Suprapubic skin (tissue), 4 donors: ENCODE measurements around the gene PPP1R10. TPM values are rescaled to one million over a fixed set of nuclear protein-coding genes. Genes with fewer than 3 reads are reported as not detected.

ENCODE experiments used
- DNase-seq, 2 donors: peaks; one replicate each; pipeline ENCODE4 v3.0.0-alpha.2; 2019; ENCODE audit warnings: low spot score in 2 of 2
- H3K27ac ChIP-seq: fragments of 200-600 bp; sonication (generic); one replicate; pipeline ENCODE4 v1.5.1; 2019
- H3K27me3 ChIP-seq: fragments of 200-600 bp; sonication (generic); one replicate; pipeline ENCODE4 v1.5.1; 2019
- H3K36me3 ChIP-seq: fragments of 200-600 bp; sonication (generic); one replicate; pipeline ENCODE4 v1.5.1; 2019
- H3K4me1 ChIP-seq: fragments of 200-600 bp; sonication (generic); one replicate; pipeline ENCODE4 v1.5.1; 2019
- H3K4me3 ChIP-seq: fragments of 200-600 bp; sonication (generic); one replicate; pipeline ENCODE4 v1.5.1; 2019; ENCODE audit warnings: mild to moderate bottlenecking
- H3K9me3 ChIP-seq: fragments of 200-600 bp; sonication (generic); one replicate; pipeline ENCODE4 v1.5.1; 2019
- EP300 ChIP-seq: sonication (generic); formaldehyde crosslinking; IDR thresholded peaks from one replicate; pipeline ENCODE4 v1.6.1; 2017; ENCODE audit warnings: antibody characterized with exemption
- POLR2A ChIP-seq, 2 donors: fragments of 450-650 bp; IDR thresholded peaks; one replicate each; pipeline ENCODE4 v1.6.1; 2017; ENCODE audit warnings: antibody characterized with exemption in 2 of 2, mild to moderate bottlenecking in 2 of 2, moderate library complexity in 2 of 2
- POLR2AphosphoS5 ChIP-seq, 3 donors: sonication (generic); formaldehyde crosslinking; IDR thresholded peaks; one replicate each; pipeline ENCODE4 v1.6.1; 2017; ENCODE audit warnings: antibody characterized with exemption in 3 of 3
- WGBS: methylation state at CpG from one replicate; pipeline ENCODE4 v1.1.5; 2018; 5-methylcytosine and 5-hydroxymethylcytosine counted together
- total RNA-seq, 4 donors: library from RNA; depleted of rRNA; stranded (reverse); fragments of >200 nt; gene quantifications; one replicate each; pipeline ENCODE4 v1.1.0, GENCODE V29; 2016
- TF ChIP-seq, protein P1 (sequence below), 2 donors: fragments of 200-600 bp in 1 of 2; fragments of 450-650 bp in 1 of 2; sonication (generic) in 1 of 2; IDR thresholded peaks; one replicate each; pipeline ENCODE4 v1.5.1; 2016 to 2019; ENCODE audit warnings: antibody characterized with exemption in 2 of 2, mild to moderate bottlenecking in 1 of 2, moderate library complexity in 1 of 2

PPP1R10 gene
- total RNA-seq, 4 donors from 2014 or later: 27.2 to 68.2 (median 46.7) TPM

DNA sequence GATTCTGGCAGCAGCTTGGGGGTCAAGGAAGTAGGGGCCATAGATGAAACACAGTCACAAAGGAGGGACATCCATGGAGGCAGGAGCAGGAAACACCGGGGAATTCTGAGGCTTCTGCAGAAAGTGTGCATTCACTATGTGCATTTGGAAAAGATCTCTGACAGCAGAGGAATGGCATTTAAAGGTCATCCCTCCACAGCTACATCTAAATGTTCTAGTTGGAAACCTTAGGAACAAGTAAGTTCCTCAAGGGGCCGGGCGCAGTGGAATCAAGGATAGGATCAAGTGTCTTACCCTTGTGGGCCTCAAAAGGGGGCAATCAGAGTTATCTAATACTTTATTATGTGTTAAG is 38.7 kb upstream of the PPP1R10 start:
- peaks cover 100% of the 10 kb centered on the region for H3K36me3 ChIP-seq
- H3K4me3 ChIP-seq: no peak overlapping the region
- H3K27me3 ChIP-seq: no peaks in the 10 kb centered on the region
- TF ChIP-seq POLR2AphosphoS5 (IDR thresholded peaks at IDR 0.05) (no peak), EP300 (no peak), POLR2A (IDR thresholded peaks at IDR 0.05) (no peak)
- TF ChIP-seq, protein P1, sequence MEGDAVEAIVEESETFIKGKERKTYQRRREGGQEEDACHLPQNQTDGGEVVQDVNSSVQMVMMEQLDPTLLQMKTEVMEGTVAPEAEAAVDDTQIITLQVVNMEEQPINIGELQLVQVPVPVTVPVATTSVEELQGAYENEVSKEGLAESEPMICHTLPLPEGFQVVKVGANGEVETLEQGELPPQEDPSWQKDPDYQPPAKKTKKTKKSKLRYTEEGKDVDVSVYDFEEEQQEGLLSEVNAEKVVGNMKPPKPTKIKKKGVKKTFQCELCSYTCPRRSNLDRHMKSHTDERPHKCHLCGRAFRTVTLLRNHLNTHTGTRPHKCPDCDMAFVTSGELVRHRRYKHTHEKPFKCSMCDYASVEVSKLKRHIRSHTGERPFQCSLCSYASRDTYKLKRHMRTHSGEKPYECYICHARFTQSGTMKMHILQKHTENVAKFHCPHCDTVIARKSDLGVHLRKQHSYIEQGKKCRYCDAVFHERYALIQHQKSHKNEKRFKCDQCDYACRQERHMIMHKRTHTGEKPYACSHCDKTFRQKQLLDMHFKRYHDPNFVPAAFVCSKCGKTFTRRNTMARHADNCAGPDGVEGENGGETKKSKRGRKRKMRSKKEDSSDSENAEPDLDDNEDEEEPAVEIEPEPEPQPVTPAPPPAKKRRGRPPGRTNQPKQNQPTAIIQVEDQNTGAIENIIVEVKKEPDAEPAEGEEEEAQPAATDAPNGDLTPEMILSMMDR (IDR thresholded peaks at IDR 0.05): no peak
- no peak overlapping the region for H3K27ac ChIP-seq
- WGBS: 97% methylated on average over 3 of the region's 3 CpGs
- no peaks in the 10 kb centered on the region for H3K4me1 ChIP-seq
- no peaks in the 10 kb centered on the region for H3K9me3 ChIP-seq
- DNase-seq: no peak

DNA sequence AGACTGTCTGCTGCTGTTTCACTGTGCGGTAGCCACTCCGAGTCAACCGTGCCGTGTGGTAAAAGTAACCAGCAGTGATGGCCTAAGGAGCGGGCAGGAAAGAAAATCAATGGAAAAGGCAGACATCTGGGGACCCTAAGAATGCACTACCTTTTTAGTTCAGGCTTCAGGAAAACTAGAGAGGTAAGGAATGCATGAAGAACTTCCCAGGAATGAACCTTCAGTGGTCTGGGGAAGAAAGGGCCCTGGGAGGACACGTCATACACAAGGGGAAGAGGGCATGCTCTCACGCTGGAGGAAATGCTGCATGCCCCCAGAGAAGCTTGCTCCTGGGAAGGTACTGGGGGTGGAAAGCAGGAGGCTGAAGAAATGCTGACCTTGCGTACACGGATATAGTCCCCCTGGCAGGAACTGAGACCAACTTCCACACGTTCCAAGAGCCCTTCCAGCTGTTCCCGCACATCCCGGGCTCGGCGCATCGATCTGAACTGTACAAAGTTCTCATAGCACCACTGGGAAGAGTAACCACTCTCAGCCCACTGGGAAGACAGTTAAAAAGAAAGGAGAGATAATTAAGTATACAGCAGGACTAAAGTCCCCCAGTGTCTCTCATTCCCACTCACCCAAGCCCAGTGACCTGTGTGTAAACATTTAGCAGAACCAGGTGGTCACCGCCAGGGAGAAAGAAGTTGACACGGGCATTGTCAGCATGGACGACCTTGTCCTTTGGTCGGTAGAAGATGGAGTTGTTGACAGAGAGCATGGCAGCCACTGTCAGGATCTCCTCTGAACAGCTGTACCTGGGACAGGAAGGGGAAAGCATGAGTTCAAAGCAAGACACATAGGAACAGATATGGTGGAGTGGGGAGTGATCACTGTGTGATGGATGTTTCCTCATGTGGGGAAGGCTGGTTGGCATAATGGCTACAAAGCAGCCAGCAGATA is 38.0 kb upstream of the PPP1R10 start:
- WGBS: 91% methylated on average over 19 of the region's 19 CpGs
- TF ChIP-seq, protein P1 (IDR thresholded peaks at IDR 0.05): no peak
- no peak for TF ChIP-seq EP300
- no peak for TF ChIP-seq POLR2A (IDR thresholded peaks at IDR 0.05)
- TF ChIP-seq POLR2AphosphoS5 (IDR thresholded peaks at IDR 0.05): no peak
- Histone ChIP-seq H3K4me3 (no peak overlapping the region), H3K27me3 (no peaks in the 10 kb centered on the region), H3K36me3 (peaks cover 98% of the 10 kb centered on the region), H3K27ac (no peak overlapping the region), H3K4me1 (no peaks in the 10 kb centered on the region), H3K9me3 (no peaks in the 10 kb centered on the region)
- no peak for DNase-seq

DNA sequence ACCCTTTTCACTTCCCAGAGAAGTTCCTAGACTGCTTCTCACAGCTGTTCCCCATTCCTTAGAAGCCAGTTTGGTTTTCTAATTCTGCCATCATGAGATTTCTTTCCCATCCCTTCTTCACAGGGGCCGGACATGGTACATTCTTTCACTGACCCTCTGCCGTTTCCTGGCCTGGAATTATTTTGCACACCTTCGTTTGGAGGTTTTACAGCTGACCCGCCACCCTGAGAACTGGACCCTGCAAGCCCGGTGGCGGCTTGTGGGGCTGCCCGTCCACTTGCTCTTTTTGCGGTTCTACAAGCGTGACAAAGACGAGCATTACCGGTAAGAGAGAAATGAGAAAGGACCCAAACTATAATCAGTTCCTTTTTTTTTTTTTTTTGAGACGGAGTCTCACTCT is 34.1 kb upstream of the PPP1R10 start:
- no peak for DNase-seq
- Histone ChIP-seq H3K4me3 (no peak overlapping the region), H3K4me1 (peaks cover 20% of the 10 kb centered on the region), H3K27me3 (no peaks in the 10 kb centered on the region), H3K36me3 (peaks cover 63% of the 10 kb centered on the region), H3K27ac (no peak overlapping the region), H3K9me3 (no peaks in the 10 kb centered on the region)
- no peak for TF ChIP-seq POLR2A (IDR thresholded peaks at IDR 0.05)
- TF ChIP-seq, protein P1 (IDR thresholded peaks at IDR 0.05): no peak
- no peak for TF ChIP-seq EP300
- no peak for TF ChIP-seq POLR2AphosphoS5 (IDR thresholded peaks at IDR 0.05)
- 90% methylated on average over 12 of the region's 12 CpGs for WGBS

DNA sequence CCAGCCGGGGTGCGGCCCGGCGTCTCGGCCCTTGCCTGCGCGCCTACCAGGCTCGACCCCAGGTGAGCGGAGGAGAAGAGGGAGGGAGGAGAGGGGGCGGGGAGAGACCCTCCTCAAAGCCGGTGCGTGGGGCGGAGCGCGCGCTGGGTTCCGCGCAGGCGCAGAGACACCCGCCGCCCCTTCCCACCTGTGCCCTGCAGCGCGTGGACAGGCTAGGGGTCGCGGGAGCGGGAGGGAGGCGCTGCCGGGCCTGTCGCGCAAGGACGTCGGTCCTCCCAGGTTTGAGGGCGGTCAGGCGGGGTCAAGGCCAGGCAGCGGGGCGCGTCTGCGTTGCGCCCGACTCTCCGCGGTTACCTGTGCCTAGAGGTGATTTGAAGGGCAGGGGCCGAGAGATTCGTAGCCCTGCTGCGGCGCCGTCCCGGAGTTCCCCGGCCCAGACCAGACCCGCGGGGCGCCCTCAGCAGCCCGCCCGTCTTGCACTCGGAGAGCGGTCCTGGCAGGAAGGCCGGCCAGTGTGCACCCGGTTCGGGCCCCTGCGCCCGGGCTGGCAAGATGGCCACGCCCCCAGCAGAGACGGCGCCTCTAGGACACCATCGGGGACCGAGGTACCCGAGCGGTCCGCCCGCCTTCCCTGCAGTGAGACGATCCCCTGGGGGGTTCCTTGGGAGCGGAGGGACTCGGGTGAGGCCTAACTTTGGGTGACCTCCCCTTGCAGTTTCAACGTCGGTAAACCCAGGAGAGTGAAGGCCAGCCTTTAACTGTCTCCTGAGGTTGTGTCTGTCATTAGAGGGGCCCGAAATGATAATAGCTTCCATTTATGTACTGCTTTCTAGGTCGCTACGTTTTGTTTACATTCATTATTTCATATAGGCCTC is 30.4 kb upstream of the PPP1R10 start:
- no peaks in the 10 kb centered on the region for H3K27me3 ChIP-seq

More for the DNA sequence above, 30.4 kb upstream of the PPP1R10 start:
- WGBS: 0% methylated on average over 16 of the region's 78 CpGs
- TF ChIP-seq POLR2A (IDR thresholded peaks at IDR 0.05) (peak in 1 of 2 donors; percentile 40), EP300 (no peak), POLR2AphosphoS5 (IDR thresholded peaks at IDR 0.05) (peak in 1 of 3 donors; percentile 16)
- TF ChIP-seq, protein P1 (IDR thresholded peaks at IDR 0.05): no peak
- Histone ChIP-seq H3K27ac (peak overlapping the region; percentile 94), H3K36me3 (peaks cover 44% of the 10 kb centered on the region), H3K4me3 (peak overlapping the region; percentile 96), H3K9me3 (no peaks in the 10 kb centered on the region), H3K4me1 (peaks cover 22% of the 10 kb centered on the region)
- DNase-seq: peak; percentile 81 to 86
